A549 (cell line): Measurements from ENCODE around the gene SMG6. TPM values are rescaled to one million over a fixed set of nuclear protein-coding genes. Genes with fewer than 3 reads are reported as not detected.
"Not testable (repeated sequence)": the region's sequence is repeated elsewhere in the genome, so short reads cannot be mapped to it uniquely, and the experiment has no call there.

Experiments
- ATAC-seq, 2 experiments: fragments of 200-7000 bp in 1 of 2; fragments of >200 bp in 1 of 2; cut with Nextera tagmentation in 1 of 2; cut with Tn5 transposase in 1 of 2; 3 replicates each; pipeline versions ENCODE4 v1.8.0 to v1.9.1; 2018 to 2020; ENCODE audit warnings: mild to moderate bottlenecking in 1 of 2, moderate library complexity in 1 of 2
- CTCF ChIA-PET: fragments of 300-600 bp; sonication (Branson Sonifier 250); formaldehyde crosslinking; extraction: SDS; loops from one replicate; lab custom pipeline; 2021; ENCODE audit warnings: antibody characterized with exemption, inconsistent platforms; lab: Yijun Ruan, JAX
- POLR2A ChIA-PET: fragments of 350-600 bp; formaldehyde crosslinking; extraction: SDS; loops from one replicate; lab custom pipeline; 2021; ENCODE audit warnings: antibody characterized with exemption, inconsistent platforms; lab: Yijun Ruan, JAX
- DNase-seq, 2 experiments: peaks; one replicate each; pipeline versions ENCODE4 v3.0.0 to v3.0.0-alpha.2; 2011 to 2016; ENCODE audit warnings: low read depth in 1 of 2, low spot score in 1 of 2
- FAIRE-seq: peaks from 2 replicates; lab custom pipeline; 2011; peaks lifted over from hg19 to GRCh38; lab: Jason Lieb, UNC
- H3K27ac ChIP-seq, 2 experiments: fragments of >200 bp; sonication (Bioruptor Twin); formaldehyde crosslinking; 3 replicates each; pipeline ENCODE4 v1.5.1; 2016 to 2017
- H3K4me1 ChIP-seq: fragments of >200 bp; sonication (Bioruptor Twin); formaldehyde crosslinking; 3 replicates; pipeline ENCODE4 v1.6.1; 2016
- H3K4me2 ChIP-seq: fragments of >200 bp; sonication (Bioruptor Twin); formaldehyde crosslinking; 3 replicates; pipeline ENCODE4 v1.6.1; 2016
- H3K4me3 ChIP-seq: fragments of >200 bp; sonication (Bioruptor Twin); formaldehyde crosslinking; 3 replicates; pipeline ENCODE4 v1.5.1; 2016
- H3K9me3 ChIP-seq: fragments of >200 bp; sonication (Bioruptor Twin); formaldehyde crosslinking; 3 replicates; pipeline ENCODE4 v1.6.1; 2016
- CBX8 ChIP-seq: fragments of 200-600 bp; sonication (generic); IDR thresholded peaks from 2 replicates; pipeline ENCODE4 v1.6.1; 2016
- CHD2 ChIP-seq: fragments of 150-350 bp; IDR thresholded peaks from 2 replicates; pipeline ENCODE4 v1.6.1; 2014; ENCODE audit warnings: low read length; ENCODE audit not compliant: partially characterized antibody
- EHF ChIP-seq: fragments of 250-450 bp; sonication (Bioruptor Pico); IDR thresholded peaks from 2 replicates; pipeline ENCODE4 v1.5.0; 2020; ENCODE audit warnings: mild to moderate bottlenecking
- EHMT2 ChIP-seq: fragments of 200-600 bp; sonication (generic); IDR thresholded peaks from 2 replicates; pipeline ENCODE4 v1.6.1; 2016; ENCODE audit warnings: antibody characterized with exemption, low read depth, mild to moderate bottlenecking, moderate library complexity
- EP300 ChIP-seq, 2 experiments: fragments of >200 bp; sonication (Bioruptor Twin); formaldehyde crosslinking; IDR thresholded peaks; 2 replicates in 1 of 2; 3 replicates in 1 of 2; pipeline ENCODE4 v1.6.1; 2016 to 2017
- FOXS1 ChIP-seq: fragments of 250-450 bp; sonication (Bioruptor Pico); IDR thresholded peaks from 2 replicates; pipeline ENCODE4 v1.5.0; 2020; ENCODE audit warnings: mild to moderate bottlenecking, moderate library complexity
- JUN ChIP-seq, 2 experiments: fragments of >200 bp; sonication (Bioruptor Twin); formaldehyde crosslinking; IDR thresholded peaks; 2 replicates in 1 of 2; 3 replicates in 1 of 2; pipeline ENCODE4 v1.6.1; 2016 to 2017
- MAFK ChIP-seq: fragments of 450-650 bp; IDR thresholded peaks from 2 replicates; pipeline ENCODE4 v1.6.1; 2014; ENCODE audit not compliant: partially characterized antibody
- MYC ChIP-seq: IDR thresholded peaks from 2 replicates; pipeline ENCODE4 v1.6.1; 2012; ENCODE audit warnings: mild to moderate bottlenecking, inconsistent platforms, low read length, improper control_type of control experiment, borderline replicate concordance
- PHF8 ChIP-seq: fragments of 200-600 bp; sonication (generic); IDR thresholded peaks from 2 replicates; pipeline ENCODE4 v1.6.1; 2016; ENCODE audit warnings: low read depth, mild to moderate bottlenecking, antibody characterized with exemption, moderate library complexity, borderline replicate concordance
- POLR2A ChIP-seq: IDR thresholded peaks from 2 replicates; pipeline ENCODE4 v1.6.1; 2012; ENCODE audit warnings: mild to moderate bottlenecking, low read length
- RNF2 ChIP-seq: fragments of 200-600 bp; sonication (generic); IDR thresholded peaks from 2 replicates; pipeline ENCODE4 v1.6.1; 2016; ENCODE audit warnings: low read depth, mild to moderate bottlenecking, antibody characterized with exemption, moderate library complexity, borderline replicate concordance
- ZC3H11A ChIP-seq: fragments of 450-650 bp; IDR thresholded peaks from 2 replicates; pipeline ENCODE4 v1.6.1; 2014; ENCODE audit warnings: antibody characterized with exemption, mild to moderate bottlenecking
- ZFP36 ChIP-seq: fragments of 450-650 bp; IDR thresholded peaks from 2 replicates; pipeline ENCODE4 v1.6.1; 2014; ENCODE audit warnings: borderline replicate concordance; ENCODE audit not compliant: partially characterized antibody
- WGBS: methylation state at CpG from one replicate; pipeline ENCODE4 v1.1.6; 2017; ENCODE audit errors: missing lambda C conversion rate; 5-methylcytosine and 5-hydroxymethylcytosine counted together
- polyA plus RNA-seq, 4 experiments: library from polyadenylated mRNA; depleted of rRNA in 3 of 4; stranded (reverse); fragments of >200 nt; fragmentation: RNase III in 1 of 4; extraction: RNeasy Plus Mini Kit Qiagen cat#74134 plus additional on column Dnase treatment in 1 of 4; gene quantifications; 2 replicates in 3 of 4; 3 replicates in 1 of 4; pipeline ENCODE4 v1.2.3, GENCODE V29; 2011 to 2017
- TF ChIP-seq, protein P1 (sequence below): fragments of >200 bp; sonication (Bioruptor Twin); formaldehyde crosslinking; IDR thresholded peaks from 3 replicates; pipeline ENCODE4 v1.5.1; 2016
- TF ChIP-seq, protein P2 (sequence below): fragments of 200-600 bp; sonication (generic); IDR thresholded peaks from 2 replicates; pipeline ENCODE4 v1.6.1; 2016; ENCODE audit warnings: antibody characterized with exemption, mild to moderate bottlenecking, moderate library complexity
- TF ChIP-seq, protein P3 (sequence below): fragments of 250-450 bp; sonication (Bioruptor Pico); IDR thresholded peaks from 2 replicates; pipeline ENCODE4 v1.5.0; 2021; ENCODE audit warnings: mild to moderate bottlenecking, moderate library complexity, borderline replicate concordance

SMG6 gene
- polyA plus RNA-seq, 2 of the 4 experiments (the other 2 are of a cell fraction) = 4.7 to 17.0 TPM

DNA sequence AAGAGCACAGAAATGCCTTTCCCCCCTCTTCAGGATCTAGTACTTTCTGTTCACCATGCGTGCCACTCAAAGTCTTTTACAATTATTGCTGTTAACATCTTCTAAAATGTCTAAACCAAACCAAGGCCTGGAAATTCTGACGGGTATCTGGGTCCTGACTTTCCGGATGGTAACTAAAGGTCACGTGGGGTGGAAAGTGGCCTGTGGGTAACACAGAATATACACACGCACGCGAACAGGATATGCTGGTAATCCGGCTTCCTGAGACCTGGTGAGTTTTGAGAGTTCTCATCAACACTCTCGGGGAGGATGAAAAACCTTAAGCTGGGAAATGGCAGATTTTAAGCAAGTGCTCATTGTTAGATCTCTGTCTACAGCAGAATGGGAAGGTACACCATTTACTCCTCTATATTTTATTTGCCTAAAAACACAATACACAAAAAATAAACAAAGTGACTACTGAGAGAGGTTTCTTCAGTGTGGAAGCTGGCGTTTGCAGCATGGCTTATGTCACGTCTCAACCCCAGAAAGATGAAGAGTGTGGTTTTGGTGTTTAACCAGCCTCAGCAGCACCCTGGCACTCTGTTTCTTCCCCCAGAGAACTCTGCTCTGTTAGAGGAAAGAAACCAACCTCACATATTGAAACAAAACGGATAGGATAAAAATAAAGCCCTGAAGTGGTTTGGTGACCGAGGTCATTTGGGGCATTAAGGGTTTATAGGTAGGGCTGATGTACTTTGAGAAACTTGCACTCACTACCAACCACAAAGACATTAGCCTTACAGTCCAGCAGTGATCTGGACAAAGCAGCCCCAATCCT is 37.3 kb downstream of the SMG6 start (continued):
- TF ChIP-seq, protein P1, sequence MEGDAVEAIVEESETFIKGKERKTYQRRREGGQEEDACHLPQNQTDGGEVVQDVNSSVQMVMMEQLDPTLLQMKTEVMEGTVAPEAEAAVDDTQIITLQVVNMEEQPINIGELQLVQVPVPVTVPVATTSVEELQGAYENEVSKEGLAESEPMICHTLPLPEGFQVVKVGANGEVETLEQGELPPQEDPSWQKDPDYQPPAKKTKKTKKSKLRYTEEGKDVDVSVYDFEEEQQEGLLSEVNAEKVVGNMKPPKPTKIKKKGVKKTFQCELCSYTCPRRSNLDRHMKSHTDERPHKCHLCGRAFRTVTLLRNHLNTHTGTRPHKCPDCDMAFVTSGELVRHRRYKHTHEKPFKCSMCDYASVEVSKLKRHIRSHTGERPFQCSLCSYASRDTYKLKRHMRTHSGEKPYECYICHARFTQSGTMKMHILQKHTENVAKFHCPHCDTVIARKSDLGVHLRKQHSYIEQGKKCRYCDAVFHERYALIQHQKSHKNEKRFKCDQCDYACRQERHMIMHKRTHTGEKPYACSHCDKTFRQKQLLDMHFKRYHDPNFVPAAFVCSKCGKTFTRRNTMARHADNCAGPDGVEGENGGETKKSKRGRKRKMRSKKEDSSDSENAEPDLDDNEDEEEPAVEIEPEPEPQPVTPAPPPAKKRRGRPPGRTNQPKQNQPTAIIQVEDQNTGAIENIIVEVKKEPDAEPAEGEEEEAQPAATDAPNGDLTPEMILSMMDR = no peak
- TF ChIP-seq MYC = no peak

DNA sequence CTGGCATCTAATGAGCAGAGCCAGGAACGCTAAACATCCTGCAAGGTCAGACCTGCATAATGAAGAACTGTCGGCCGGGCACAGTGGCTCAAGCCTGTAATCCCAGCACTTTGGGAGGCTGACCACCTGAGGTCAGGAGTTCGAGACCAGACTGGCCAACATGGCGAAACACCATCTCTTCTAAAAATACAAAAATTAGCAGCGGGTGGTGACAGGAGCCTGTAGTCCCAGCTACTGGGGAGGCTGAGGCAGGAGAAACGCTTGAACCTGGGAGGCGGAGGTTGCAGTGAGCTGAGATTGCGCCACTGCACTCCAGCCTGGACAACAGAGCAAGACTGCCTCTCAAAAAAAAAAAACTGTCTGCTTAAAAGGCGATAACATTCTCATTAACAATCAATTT is 38.4 kb downstream of the SMG6 start:
- H3K4me2 ChIP-seq, DNase-seq, ATAC-seq, H3K27ac ChIP-seq, POLR2A ChIA-PET, FAIRE-seq, H3K4me3 ChIP-seq, H3K9me3 ChIP-seq: not testable (repeated sequence)
- 94% methylated on average over 10 of the region's 10 CpGs for WGBS
- CTCF ChIA-PET = interaction anchor here (1.1 to 16.3 kb wide), 4 partner anchors 16 to 211 kb away, joined by 3 to 200 read pairs (median 62); partner anchors contain the start of gene HIC1
- H3K4me1 ChIP-seq = peaks cover 22% of the 10 kb centered on the region

DNA sequence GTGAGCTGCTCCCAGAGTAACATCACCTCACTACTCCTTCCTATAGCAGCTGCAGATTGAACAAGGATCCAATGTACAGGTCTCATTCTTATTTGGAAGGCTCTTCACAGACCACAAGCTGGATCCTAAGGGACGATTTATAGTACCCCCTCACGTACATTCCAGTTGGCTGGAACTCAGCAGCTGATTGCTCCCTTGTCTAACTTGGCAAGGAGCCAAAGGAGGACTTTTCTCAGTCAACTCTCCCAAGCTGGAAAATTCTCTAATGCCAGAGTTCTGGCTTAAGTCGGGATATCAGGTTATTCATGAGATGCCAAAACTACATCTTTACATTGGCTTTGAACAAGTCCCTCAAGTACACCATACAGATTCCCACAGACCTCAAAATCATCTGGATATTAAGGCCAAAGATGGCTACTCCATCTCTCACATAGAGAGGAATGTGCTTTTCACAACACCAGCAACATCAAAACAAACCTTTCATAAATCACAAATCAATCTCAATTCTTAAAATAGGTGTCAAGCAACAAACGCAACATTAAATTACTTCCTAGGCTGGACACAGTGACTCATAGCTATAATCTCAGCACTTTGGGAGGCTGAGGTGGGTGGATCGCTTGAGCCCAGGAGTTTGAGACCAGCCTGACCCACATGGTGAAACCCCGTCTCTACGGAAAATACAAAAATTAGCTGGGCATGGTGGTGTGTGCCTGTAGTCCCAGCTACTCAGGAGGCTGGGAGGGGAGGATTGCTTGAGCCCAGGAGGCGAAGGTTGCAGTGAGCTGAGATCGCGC is 39.3 kb downstream of the SMG6 start:
- FAIRE-seq (peak; percentile 28), DNase-seq (no peak), ATAC-seq (no peak)
- 89% methylated on average over 10 of the region's 10 CpGs for WGBS
- no peak overlapping the region for H3K27ac ChIP-seq
- no peaks in the 10 kb centered on the region for H3K9me3 ChIP-seq
- no peak overlapping the region for H3K4me2 ChIP-seq
- ChIA-PET POLR2A (no interaction called here), CTCF (interaction anchor here (0.5 to 16.3 kb wide), 9 partner anchors 10 to 210 kb away, joined by 3 to 200 read pairs (median 3); partner anchors contain the start of gene HIC1)
- H3K4me3 ChIP-seq = no peak overlapping the region
- H3K4me1 ChIP-seq = peaks cover 22% of the 10 kb centered on the region
- TF ChIP-seq RNF2 = no peak
- no peak for TF ChIP-seq PHF8
- no peak for TF ChIP-seq FOXS1 (CRISPR knock-in tag)
- TF ChIP-seq CHD2 = no peak
- TF ChIP-seq EHF (CRISPR knock-in tag) = no peak
- TF ChIP-seq ZFP36 = no peak
- TF ChIP-seq, protein P2, sequence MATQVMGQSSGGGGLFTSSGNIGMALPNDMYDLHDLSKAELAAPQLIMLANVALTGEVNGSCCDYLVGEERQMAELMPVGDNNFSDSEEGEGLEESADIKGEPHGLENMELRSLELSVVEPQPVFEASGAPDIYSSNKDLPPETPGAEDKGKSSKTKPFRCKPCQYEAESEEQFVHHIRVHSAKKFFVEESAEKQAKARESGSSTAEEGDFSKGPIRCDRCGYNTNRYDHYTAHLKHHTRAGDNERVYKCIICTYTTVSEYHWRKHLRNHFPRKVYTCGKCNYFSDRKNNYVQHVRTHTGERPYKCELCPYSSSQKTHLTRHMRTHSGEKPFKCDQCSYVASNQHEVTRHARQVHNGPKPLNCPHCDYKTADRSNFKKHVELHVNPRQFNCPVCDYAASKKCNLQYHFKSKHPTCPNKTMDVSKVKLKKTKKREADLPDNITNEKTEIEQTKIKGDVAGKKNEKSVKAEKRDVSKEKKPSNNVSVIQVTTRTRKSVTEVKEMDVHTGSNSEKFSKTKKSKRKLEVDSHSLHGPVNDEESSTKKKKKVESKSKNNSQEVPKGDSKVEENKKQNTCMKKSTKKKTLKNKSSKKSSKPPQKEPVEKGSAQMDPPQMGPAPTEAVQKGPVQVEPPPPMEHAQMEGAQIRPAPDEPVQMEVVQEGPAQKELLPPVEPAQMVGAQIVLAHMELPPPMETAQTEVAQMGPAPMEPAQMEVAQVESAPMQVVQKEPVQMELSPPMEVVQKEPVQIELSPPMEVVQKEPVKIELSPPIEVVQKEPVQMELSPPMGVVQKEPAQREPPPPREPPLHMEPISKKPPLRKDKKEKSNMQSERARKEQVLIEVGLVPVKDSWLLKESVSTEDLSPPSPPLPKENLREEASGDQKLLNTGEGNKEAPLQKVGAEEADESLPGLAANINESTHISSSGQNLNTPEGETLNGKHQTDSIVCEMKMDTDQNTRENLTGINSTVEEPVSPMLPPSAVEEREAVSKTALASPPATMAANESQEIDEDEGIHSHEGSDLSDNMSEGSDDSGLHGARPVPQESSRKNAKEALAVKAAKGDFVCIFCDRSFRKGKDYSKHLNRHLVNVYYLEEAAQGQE = no peak
- TF ChIP-seq EHMT2 = no peak
- no peak for TF ChIP-seq MAFK
- TF ChIP-seq JUN (IDR thresholded peaks at IDR 0.05) = no peak
- TF ChIP-seq POLR2A = no peak
- no peak for TF ChIP-seq CBX8
- TF ChIP-seq ZC3H11A = no peak
- no peak for TF ChIP-seq EP300 (IDR thresholded peaks at IDR 0.05)
- TF ChIP-seq, protein P3, sequence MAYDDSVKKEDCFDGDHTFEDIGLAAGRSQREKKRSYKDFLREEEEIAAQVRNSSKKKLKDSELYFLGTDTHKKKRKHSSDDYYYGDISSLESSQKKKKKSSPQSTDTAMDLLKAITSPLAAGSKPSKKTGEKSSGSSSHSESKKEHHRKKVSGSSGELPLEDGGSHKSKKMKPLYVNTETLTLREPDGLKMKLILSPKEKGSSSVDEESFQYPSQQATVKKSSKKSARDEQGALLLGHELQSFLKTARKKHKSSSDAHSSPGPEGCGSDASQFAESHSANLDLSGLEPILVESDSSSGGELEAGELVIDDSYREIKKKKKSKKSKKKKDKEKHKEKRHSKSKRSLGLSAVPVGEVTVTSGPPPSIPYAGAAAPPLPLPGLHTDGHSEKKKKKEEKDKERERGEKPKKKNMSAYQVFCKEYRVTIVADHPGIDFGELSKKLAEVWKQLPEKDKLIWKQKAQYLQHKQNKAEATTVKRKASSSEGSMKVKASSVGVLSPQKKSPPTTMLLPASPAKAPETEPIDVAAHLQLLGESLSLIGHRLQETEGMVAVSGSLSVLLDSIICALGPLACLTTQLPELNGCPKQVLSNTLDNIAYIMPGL (CRISPR knock-in tag) = no peak
